ENCODE results near the gene CEACAM18.

The CEACAM18 gene

GRCh38 chr19:51477344-51477743 lies 995 bp upstream of the CEACAM18 start:
- H3K4me3 ChIP-seq (ENCODE audit: low read depth, low read length): no peak overlapping the region
- no peak for DNase-seq (ENCODE audit: low read depth)
- no peak for TF ChIP-seq CTCF (IDR thresholded peaks at IDR 0.05; ENCODE audit: low read depth, low read length, missing control alignments)

- TF ChIP-seq CTCF (IDR thresholded peaks at IDR 0.05; ENCODE audit: low read depth, low read length, missing control alignments): no peak
- no peak overlapping the region for H3K4me3 ChIP-seq (ENCODE audit: low read depth, low read length)
- DNase-seq (ENCODE audit: low read depth): no peak
These were observed 1.4 kb downstream of the CEACAM18 start for GRCh38 chr19:51479531-51480331.

- no peak for DNase-seq (ENCODE audit: low read depth)
- no peak for TF ChIP-seq CTCF (IDR thresholded peaks at IDR 0.05; ENCODE audit: low read depth, low read length, missing control alignments)
- no peak overlapping the region for H3K4me3 ChIP-seq (ENCODE audit: low read depth, low read length)
These were observed 2.3 kb downstream of the CEACAM18 start for GRCh38 chr19:51480590-51480989.

- DNase-seq (ENCODE audit: low read depth): no peak
- no peak for TF ChIP-seq CTCF (IDR thresholded peaks at IDR 0.05; ENCODE audit: low read depth, low read length, missing control alignments)
- no peak overlapping the region for H3K4me3 ChIP-seq (ENCODE audit: low read depth, low read length)
These were observed 7.8 kb downstream of the CEACAM18 start for GRCh38 chr19:51485960-51486660.

- DNase-seq (ENCODE audit: low read depth): no peak
- no peak overlapping the region for H3K4me3 ChIP-seq (ENCODE audit: low read depth, low read length)
- no peak for TF ChIP-seq CTCF (IDR thresholded peaks at IDR 0.05; ENCODE audit: low read depth, low read length, missing control alignments)
These were observed 10.2 kb downstream of the CEACAM18 start for GRCh38 chr19:51488491-51488890.

- DNase-seq (ENCODE audit: low read depth): no peak
- H3K4me3 ChIP-seq (ENCODE audit: low read depth, low read length): no peak overlapping the region
- TF ChIP-seq CTCF (IDR thresholded peaks at IDR 0.05; ENCODE audit: low read depth, low read length, missing control alignments): no peak
These were observed 10.8 kb downstream of the CEACAM18 start for GRCh38 chr19:51489113-51489512.

All from GM12864 (cell line).